AG04449 (cell line): ENCODE data around the gene SRSF8.

Source experiments
- CTCF ChIA-PET: fragments of 350-600 bp; formaldehyde crosslinking; extraction: SDS; loops from one replicate; lab custom pipeline; 2021; ENCODE audit warnings: antibody characterized with exemption; lab: Yijun Ruan, JAX
- POLR2A ChIA-PET: fragments of 400-600, 350-600 bp; formaldehyde crosslinking; extraction: SDS; loops from one replicate; lab custom pipeline; 2020; ENCODE audit warnings: antibody characterized with exemption, inconsistent platforms; lab: Yijun Ruan, JAX
- DNase-seq: peaks from one replicate; pipeline ENCODE4 v3.0.0-alpha.2; 2010; ENCODE audit warnings: low read depth, low spot score
- H3K4me3 ChIP-seq: 2 replicates; pipeline ENCODE4 v1.5.1; 2011; ENCODE audit warnings: low read depth, mild to moderate bottlenecking, control low read depth, low read length
- TF ChIP-seq, protein P1 (sequence below): IDR thresholded peaks from one replicate; pipeline ENCODE4 v1.5.1; 2011; ENCODE audit warnings: mild to moderate bottlenecking, moderate library complexity, low read length, control low read depth, inconsistent platforms; ENCODE audit not compliant: insufficient read depth; ENCODE audit errors: missing control alignments

Gene SRSF8

GRCh38 chr11:95067039-95067840 lies 521 bp downstream of the SRSF8 start:
- TF ChIP-seq, protein P1, sequence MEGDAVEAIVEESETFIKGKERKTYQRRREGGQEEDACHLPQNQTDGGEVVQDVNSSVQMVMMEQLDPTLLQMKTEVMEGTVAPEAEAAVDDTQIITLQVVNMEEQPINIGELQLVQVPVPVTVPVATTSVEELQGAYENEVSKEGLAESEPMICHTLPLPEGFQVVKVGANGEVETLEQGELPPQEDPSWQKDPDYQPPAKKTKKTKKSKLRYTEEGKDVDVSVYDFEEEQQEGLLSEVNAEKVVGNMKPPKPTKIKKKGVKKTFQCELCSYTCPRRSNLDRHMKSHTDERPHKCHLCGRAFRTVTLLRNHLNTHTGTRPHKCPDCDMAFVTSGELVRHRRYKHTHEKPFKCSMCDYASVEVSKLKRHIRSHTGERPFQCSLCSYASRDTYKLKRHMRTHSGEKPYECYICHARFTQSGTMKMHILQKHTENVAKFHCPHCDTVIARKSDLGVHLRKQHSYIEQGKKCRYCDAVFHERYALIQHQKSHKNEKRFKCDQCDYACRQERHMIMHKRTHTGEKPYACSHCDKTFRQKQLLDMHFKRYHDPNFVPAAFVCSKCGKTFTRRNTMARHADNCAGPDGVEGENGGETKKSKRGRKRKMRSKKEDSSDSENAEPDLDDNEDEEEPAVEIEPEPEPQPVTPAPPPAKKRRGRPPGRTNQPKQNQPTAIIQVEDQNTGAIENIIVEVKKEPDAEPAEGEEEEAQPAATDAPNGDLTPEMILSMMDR = peak; percentile 91
- ChIA-PET CTCF (interaction anchor here (0.9 to 13.8 kb wide), 26 partner anchors 9 to 1359 kb away, joined by 3 to 299 read pairs (median 4); partner anchors contain the start of genes CEP57 and ENDOD1), POLR2A (interaction anchor here (0.5 to 3.0 kb wide), 10 partner anchors 11 to 445 kb away, joined by 3 to 28 read pairs (median 4); partner anchors contain the start of gene ENDOD1)
- H3K4me3 ChIP-seq = peak overlapping the region; percentile 81
- no peak for DNase-seq

DNA sequence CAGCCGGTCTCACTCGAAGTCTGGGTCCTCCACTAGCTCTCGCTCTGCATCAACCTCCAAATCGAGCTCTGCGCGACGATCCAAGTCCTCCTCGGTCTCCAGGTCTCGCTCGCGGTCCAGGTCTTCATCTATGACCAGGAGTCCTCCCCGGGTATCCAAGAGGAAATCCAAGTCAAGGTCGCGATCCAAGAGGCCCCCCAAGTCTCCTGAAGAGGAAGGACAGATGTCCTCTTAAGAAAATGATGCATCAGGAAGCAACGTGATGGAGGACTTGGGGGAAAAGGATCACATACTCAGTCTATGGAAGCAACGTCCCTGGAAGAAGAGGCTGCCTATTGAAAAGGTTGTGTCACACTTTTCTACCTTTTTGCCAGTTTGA lies 1.1 kb downstream of the SRSF8 start:
- ChIA-PET POLR2A (interaction anchor here (0.9 to 3.0 kb wide), 9 partner anchors 11 to 445 kb away, joined by 3 to 28 read pairs (median 4); partner anchors contain the start of gene ENDOD1), CTCF (interaction anchor here (0.9 to 13.8 kb wide), 27 partner anchors 9 to 1359 kb away, joined by 3 to 299 read pairs (median 5); partner anchors contain the start of genes CEP57 and ENDOD1)
- no peak for DNase-seq
- TF ChIP-seq, protein P1 = no peak
- H3K4me3 ChIP-seq = peak overlapping the region; percentile 81

DNA sequence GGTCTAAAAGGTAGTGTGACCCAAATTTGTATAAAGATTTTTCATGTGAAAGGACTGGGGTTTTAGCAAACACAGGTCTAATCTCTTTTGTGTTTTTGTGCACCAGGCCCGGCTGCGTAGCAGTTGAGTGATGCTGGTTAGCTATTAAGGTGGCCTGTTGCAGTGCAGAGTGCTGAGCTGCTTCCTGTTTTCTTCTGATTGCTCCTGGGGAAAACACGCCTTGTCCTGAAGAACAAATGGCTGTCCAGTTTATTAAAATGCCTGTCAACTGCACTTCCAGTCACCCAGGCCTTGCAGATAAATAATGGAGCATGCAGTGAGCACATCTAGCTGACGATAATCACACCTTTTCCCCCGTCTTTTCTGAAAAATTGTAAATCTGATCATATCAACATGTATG lies 1.8 kb downstream of the SRSF8 start:
- CTCF ChIA-PET = interaction anchor here (1.0 to 13.8 kb wide), 17 partner anchors 8 to 722 kb away, joined by 3 to 299 read pairs (median 5); partner anchors contain the start of gene CEP57
- POLR2A ChIA-PET = interaction anchor here (1.8 to 3.0 kb wide), 3 partner anchors 21 to 79 kb away, joined by 5 to 28 read pairs (median 16); partner anchors contain the start of gene ENDOD1
- TF ChIP-seq, protein P1 = no peak
- H3K4me3 ChIP-seq = peak overlapping the region; percentile 81
- DNase-seq = peak; percentile 72

DNA sequence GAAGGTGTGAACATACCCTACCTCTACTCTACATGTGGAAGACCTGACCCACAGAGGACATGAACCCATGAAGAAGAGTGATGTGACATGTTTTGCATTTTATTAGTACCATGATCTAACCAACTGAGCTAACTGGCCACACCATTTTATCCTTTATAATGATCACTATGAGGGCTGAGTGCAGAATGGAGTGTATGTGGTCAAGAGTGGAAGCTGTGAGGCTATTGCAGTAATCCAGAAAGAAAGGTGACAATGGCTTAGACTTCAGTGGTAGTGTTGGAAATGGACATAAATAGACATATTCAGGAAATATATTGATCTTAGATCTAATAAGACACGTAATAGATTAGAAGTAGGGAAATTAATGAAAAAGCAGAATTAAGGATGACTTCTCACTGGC lies 3.8 kb downstream of the SRSF8 start:
- ChIA-PET POLR2A (interaction anchor here (1.0 kb wide), 1 partner anchor 67 kb away, joined by 3 read pairs; no protein-coding TSS in a partner anchor), CTCF (interaction anchor here (0.8 to 13.8 kb wide), 20 partner anchors 9 to 693 kb away, joined by 3 to 299 read pairs (median 5); no protein-coding TSS in a partner anchor)
- DNase-seq = no peak
- H3K4me3 ChIP-seq = no peak overlapping the region
- TF ChIP-seq, protein P1 = no peak

DNA sequence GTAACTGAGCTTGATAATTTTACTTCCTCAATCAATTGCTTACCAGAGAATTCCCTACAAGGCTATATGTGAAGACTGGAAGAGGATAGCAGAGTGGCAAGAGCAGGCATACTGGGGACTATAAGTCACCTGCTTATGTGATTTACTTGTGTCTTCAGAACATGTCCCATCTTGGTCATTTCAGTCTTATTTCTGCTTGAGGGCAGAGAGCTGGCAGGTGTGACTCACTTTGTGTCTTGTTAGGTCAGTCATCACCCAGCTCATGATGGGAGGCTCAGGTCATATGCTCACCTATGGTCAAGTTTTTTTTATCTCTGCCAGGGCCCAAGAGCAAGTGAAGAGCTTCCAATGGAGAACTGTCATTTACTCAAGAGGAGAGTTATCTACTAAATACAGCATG lies 6.2 kb downstream of the SRSF8 start:
- POLR2A ChIA-PET = no interaction called here
- CTCF ChIA-PET = interaction anchor here (1.3 to 13.8 kb wide), 6 partner anchors 15 to 691 kb away, joined by 3 to 299 read pairs (median 45); no protein-coding TSS in a partner anchor
- TF ChIP-seq, protein P1 = no peak
- DNase-seq = no peak
- H3K4me3 ChIP-seq = no peak overlapping the region
